HEK293 (cell line): Measurements from ENCODE around the gene MAP3K5.

ENCODE experiments used
- GLI4 ChIP-seq: fragments of 450-650 bp; formaldehyde crosslinking; IDR thresholded peaks from 2 replicates; pipeline ENCODE4 v1.5.1; 2016; ENCODE audit warnings: missing biosample characterization, missing genetic modification characterization
- GLIS2 ChIP-seq: fragments of 450-650 bp; formaldehyde crosslinking; IDR thresholded peaks from 2 replicates; pipeline ENCODE4 v1.5.1; 2016; ENCODE audit warnings: missing biosample characterization, missing genetic modification characterization
- MEIS1 ChIP-seq: sonication (generic); formaldehyde crosslinking; IDR thresholded peaks from 2 replicates; pipeline ENCODE4 v1.8.1; 2022; ENCODE audit warnings: missing genetic modification reagents, mild to moderate bottlenecking, borderline replicate concordance
- PRDM4 ChIP-seq: fragments of 450-650 bp; formaldehyde crosslinking; IDR thresholded peaks from 2 replicates; pipeline ENCODE4 v1.5.1; 2017; ENCODE audit warnings: missing biosample characterization, missing genetic modification characterization
- RBAK ChIP-seq: fragments of 450-650 bp; formaldehyde crosslinking; IDR thresholded peaks from 2 replicates; pipeline ENCODE4 v1.5.1; 2016; ENCODE audit warnings: missing biosample characterization, missing genetic modification characterization
- SALL2 ChIP-seq: fragments of 450-650 bp; formaldehyde crosslinking; IDR thresholded peaks from 2 replicates; pipeline ENCODE4 v1.5.0; 2017; ENCODE audit warnings: missing biosample characterization, mild to moderate bottlenecking, missing genetic modification characterization, borderline replicate concordance
- SP2 ChIP-seq: fragments of 450-650 bp; formaldehyde crosslinking; IDR thresholded peaks from 2 replicates; pipeline ENCODE4 v1.5.1; 2016; ENCODE audit warnings: missing biosample characterization, missing genetic modification characterization
- TSHZ1 ChIP-seq: fragments of 450-650 bp; formaldehyde crosslinking; IDR thresholded peaks from 2 replicates; pipeline ENCODE4 v1.5.1; 2016; ENCODE audit warnings: missing biosample characterization, missing genetic modification characterization, borderline replicate concordance
- YY2 ChIP-seq: fragments of 450-650 bp; formaldehyde crosslinking; IDR thresholded peaks from 2 replicates; pipeline ENCODE4 v1.5.1; 2016; ENCODE audit warnings: missing biosample characterization, missing genetic modification characterization
- ZBTB17 ChIP-seq: fragments of 450-650 bp; formaldehyde crosslinking; IDR thresholded peaks from 2 replicates; pipeline ENCODE4 v1.5.1; 2016; ENCODE audit warnings: missing biosample characterization, missing genetic modification characterization
- ZBTB26 ChIP-seq: fragments of 450-650 bp; formaldehyde crosslinking; optimal IDR thresholded peaks from 2 replicates; pipeline ENCODE3; 2016; ENCODE audit warnings: missing biosample characterization, mild to moderate bottlenecking, missing genetic modification characterization
- ZBTB7A ChIP-seq: fragments of 450-650 bp; formaldehyde crosslinking; IDR thresholded peaks from 2 replicates; pipeline ENCODE4 v1.5.1; 2016; ENCODE audit warnings: low read depth, missing biosample characterization, missing genetic modification characterization
- ZFHX2 ChIP-seq: fragments of 450-650 bp; formaldehyde crosslinking; conservative IDR thresholded peaks from 2 replicates; pipeline ENCODE4 v1.5.1; 2016; ENCODE audit warnings: missing biosample characterization, missing genetic modification characterization
- ZFP3 ChIP-seq: fragments of 450-650 bp; formaldehyde crosslinking; IDR thresholded peaks from 2 replicates; pipeline ENCODE4 v1.5.1; 2016; ENCODE audit warnings: low read depth, missing biosample characterization, missing genetic modification characterization
- ZFP37 ChIP-seq: fragments of 450-650 bp; formaldehyde crosslinking; IDR thresholded peaks from 2 replicates; pipeline ENCODE4 v1.5.1; 2016; ENCODE audit warnings: missing biosample characterization, missing genetic modification characterization
- ZNF148 ChIP-seq: fragments of 450-650 bp; formaldehyde crosslinking; IDR thresholded peaks from 2 replicates; pipeline ENCODE4 v1.5.0; 2017; ENCODE audit warnings: missing biosample characterization, missing genetic modification characterization, borderline replicate concordance
- ZNF174 ChIP-seq: fragments of 450-650 bp; formaldehyde crosslinking; IDR thresholded peaks from 2 replicates; pipeline ENCODE4 v1.5.0; 2017; ENCODE audit warnings: missing biosample characterization, mild to moderate bottlenecking, missing genetic modification characterization
- ZNF211 ChIP-seq: fragments of 450-650 bp; formaldehyde crosslinking; IDR thresholded peaks from 2 replicates; pipeline ENCODE4 v1.5.1; 2016; ENCODE audit warnings: low read depth, missing biosample characterization, missing genetic modification characterization
- ZNF354C ChIP-seq: fragments of 450-650 bp; formaldehyde crosslinking; IDR thresholded peaks from 2 replicates; pipeline ENCODE4 v1.5.1; 2016; ENCODE audit warnings: missing biosample characterization, missing genetic modification characterization, low read depth, borderline replicate concordance
- ZNF366 ChIP-seq: fragments of 450-650 bp; formaldehyde crosslinking; conservative IDR thresholded peaks from 2 replicates; pipeline ENCODE4 v1.5.1; 2016; ENCODE audit warnings: missing biosample characterization, missing genetic modification characterization
- ZNF37A ChIP-seq: fragments of 450-650 bp; IDR thresholded peaks from 2 replicates; pipeline ENCODE4 v1.5.1; 2018; ENCODE audit warnings: missing biosample characterization, missing genetic modification characterization
- ZNF394 ChIP-seq: fragments of 450-650 bp; formaldehyde crosslinking; IDR thresholded peaks from 2 replicates; pipeline ENCODE4 v1.5.1; 2016; ENCODE audit warnings: missing biosample characterization, missing genetic modification characterization, mild to moderate bottlenecking, moderate library complexity, borderline replicate concordance
- ZNF423 ChIP-seq: fragments of 450-650 bp; formaldehyde crosslinking; IDR thresholded peaks from 2 replicates; pipeline ENCODE4 v1.5.1; 2016; ENCODE audit warnings: missing biosample characterization, missing genetic modification characterization
- ZNF514 ChIP-seq: fragments of 450-650 bp; formaldehyde crosslinking; IDR thresholded peaks from 2 replicates; pipeline ENCODE4 v1.5.1; 2016; ENCODE audit warnings: missing biosample characterization, missing genetic modification characterization
- ZNF558 ChIP-seq: fragments of 450-650 bp; formaldehyde crosslinking; IDR thresholded peaks from 2 replicates; pipeline ENCODE4 v1.5.1; 2016; ENCODE audit warnings: missing biosample characterization, missing genetic modification characterization
- ZNF571 ChIP-seq: fragments of 450-650 bp; formaldehyde crosslinking; IDR thresholded peaks from 2 replicates; pipeline ENCODE4 v1.5.0; 2017; ENCODE audit warnings: missing biosample characterization, missing genetic modification characterization
- ZNF626 ChIP-seq: fragments of 450-650 bp; sonication (Bioruptor Pico); formaldehyde crosslinking; IDR thresholded peaks from 2 replicates; pipeline ENCODE4 v1.5.1; 2018; ENCODE audit warnings: missing biosample characterization, missing genetic modification characterization, inconsistent platforms
- ZNF707 ChIP-seq: fragments of 450-650 bp; formaldehyde crosslinking; IDR thresholded peaks from 2 replicates; pipeline ENCODE4 v1.5.1; 2016; ENCODE audit warnings: missing biosample characterization, missing genetic modification characterization
- ZNF777 ChIP-seq: fragments of 450-650 bp; formaldehyde crosslinking; IDR thresholded peaks from 2 replicates; pipeline ENCODE4 v1.5.1; 2017; ENCODE audit warnings: missing biosample characterization, missing genetic modification characterization, borderline replicate concordance

MAP3K5 gene

GRCh38 chr6:136643850-136644596 lies 148.3 kb downstream of the MAP3K5 start (continued):
- TF ChIP-seq ZFP37 = peak; percentile 56; the same call in 1 of the 2 replicates
- TF ChIP-seq ZNF148 (tag by site-specific recombination) = no peak
- no peak for TF ChIP-seq ZNF707 (tag by site-specific recombination)
- TF ChIP-seq ZNF394 (tag by site-specific recombination) = peak; percentile 28; the same call in 1 of the 2 replicates
- no peak for TF ChIP-seq MEIS1 (CRISPR knock-in tag)
- peak; percentile 55; the same call in 1 of the 2 replicates for TF ChIP-seq ZNF366 (tag by site-specific recombination)
- no peak for TF ChIP-seq ZNF558 (tag by site-specific recombination)
- TF ChIP-seq ZBTB7A (tag by site-specific recombination) = no peak
- TF ChIP-seq SALL2 = no peak
- TF ChIP-seq ZNF211 = no peak
- TF ChIP-seq ZNF571 (tag by site-specific recombination) = no peak
- peak; percentile 72 for TF ChIP-seq ZBTB17 (tag by site-specific recombination)
- TF ChIP-seq GLIS2 = no peak
- TF ChIP-seq SP2 = no peak
- TF ChIP-seq ZNF354C = no peak
- no peak for TF ChIP-seq YY2
- no peak for TF ChIP-seq ZNF777 (tag by site-specific recombination)
- TF ChIP-seq RBAK (tag by site-specific recombination) = no peak
- TF ChIP-seq GLI4 (tag by site-specific recombination) = no peak
- TF ChIP-seq ZNF514 (tag by site-specific recombination) = no peak
- TF ChIP-seq ZBTB26 = no peak
- no peak for TF ChIP-seq ZFHX2 (tag by site-specific recombination)
- TF ChIP-seq ZNF174 (tag by site-specific recombination) = no peak
- no peak for TF ChIP-seq ZNF37A (tag by site-specific recombination)
- TF ChIP-seq TSHZ1 (tag by site-specific recombination) = no peak
- no peak for TF ChIP-seq ZFP3
- no peak for TF ChIP-seq PRDM4
- no peak for TF ChIP-seq ZNF423 (tag by site-specific recombination)
- TF ChIP-seq ZNF626 (tag by site-specific recombination) = no peak
